ENCODE results near the gene TEX53. TPM values are rescaled to one million over a fixed set of nuclear protein-coding genes. Genes with fewer than 3 reads are reported as not detected.

TEX53 gene
- polyA plus RNA-seq, 3 donors, result not detected

GRCh38 chr9:114607671-114608524 lies 49.7 kb downstream of the TEX53 start:
- no peak for DNase-seq (ENCODE audit: low read depth in 3 of 3, low spot score in 2 of 3)

DNA sequence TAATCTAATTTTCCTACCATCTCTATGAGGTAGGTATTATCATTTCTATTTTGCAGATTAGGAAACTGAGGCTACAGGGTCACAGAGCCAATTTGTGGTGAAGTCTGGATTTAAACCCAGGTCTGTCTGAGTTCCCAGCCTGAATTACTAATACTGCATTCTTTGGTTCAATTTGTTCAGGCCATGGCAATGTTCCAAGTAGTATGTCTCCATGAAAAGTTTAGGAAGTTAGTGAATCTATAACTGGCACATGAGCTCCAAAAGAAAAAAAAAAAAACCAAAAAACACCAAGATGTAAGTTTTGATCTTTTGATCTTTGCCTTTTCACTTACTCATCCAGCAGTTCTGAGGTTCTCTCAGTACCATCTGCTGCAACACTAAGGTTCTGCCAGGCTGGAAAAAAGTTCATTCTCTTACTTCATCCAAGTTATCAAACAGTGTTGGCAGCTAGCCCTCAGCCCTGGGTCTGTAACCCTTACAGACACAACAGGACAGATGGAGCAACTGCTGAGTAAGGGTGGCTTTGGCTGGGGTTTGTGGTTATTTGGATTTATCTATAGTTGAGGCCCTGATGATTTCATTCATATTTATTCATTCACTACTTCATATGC lies 50.9 kb downstream of the TEX53 start:
- DNase-seq (ENCODE audit: low read depth in 3 of 3, low spot score in 2 of 3), result no peak

Other genes with a start within 250 kb of the TEX53 start
- 1 to 10 TPM; 6.2 to 7.0 (median 6.8) TPM for gene WHRN, start 152.3 kb downstream of the TEX53 start, polyA plus RNA-seq (ENCODE audit: insufficient read length in 3 of 3)
- 100 to 1,000 TPM; 246 to 262 (median 260) TPM for gene ATP6V1G1, start 70.0 kb downstream of the TEX53 start, polyA plus RNA-seq (ENCODE audit: insufficient read length in 3 of 3)
- gene TMEM268, start 46.5 kb downstream of the TEX53 start, polyA plus RNA-seq (ENCODE audit: insufficient read length in 3 of 3), result 10 to 100 TPM in 1 of 3 donors, 1 to 10 TPM in 2; 8.4 to 11.0 (median 9.4) TPM
- not detected for gene TEX48, start 24.4 kb upstream of the TEX53 start, polyA plus RNA-seq (ENCODE audit: insufficient read length in 3 of 3)
- gene TNFSF15, start 148.2 kb upstream of the TEX53 start, polyA plus RNA-seq (ENCODE audit: insufficient read length in 3 of 3), result 1 to 10 TPM; 3.5 to 8.0 (median 5.3) TPM

Measured in right renal cortex interstitium (tissue), 3 donors.